ENCODE measurements around the gene CPED1.
"Not testable (repeated sequence)": the region's sequence is repeated elsewhere in the genome, so short reads cannot be mapped to it uniquely, and the experiment has no call there.

The CPED1 gene

GRCh38 chr7:121182902-121183301 is 194.4 kb downstream of the CPED1 start:
- Histone ChIP-seq H3K36me3 (ENCODE audit: insufficient read depth, low read length) (no peaks in the 10 kb centered on the region), H3K4me1 (ENCODE audit: insufficient read depth, low read length) (no peaks in the 10 kb centered on the region), H3K4me3 (ENCODE audit: low read length) (no peak overlapping the region), H3K9me3 (ENCODE audit: low read length) (no peaks in the 10 kb centered on the region), H3K27me3 (ENCODE audit: insufficient read depth, low read length) (no peaks in the 10 kb centered on the region), H2AFZ (ENCODE audit: low read depth, low read length) (no peak overlapping the region)

GRCh38 chr7:121183883-121184282 is 195.4 kb downstream of the CPED1 start:
- not testable (repeated sequence) for H3K27me3 ChIP-seq (ENCODE audit: insufficient read depth, low read length); H3K36me3 ChIP-seq (ENCODE audit: insufficient read depth, low read length); H2AFZ ChIP-seq (ENCODE audit: low read depth, low read length); H3K9me3 ChIP-seq (ENCODE audit: low read length); H3K4me1 ChIP-seq (ENCODE audit: insufficient read depth, low read length); H3K4me3 ChIP-seq (ENCODE audit: low read length)

- Histone ChIP-seq H3K4me3 (ENCODE audit: low read length) (no peak overlapping the region), H2AFZ (ENCODE audit: low read depth, low read length) (no peak overlapping the region), H3K36me3 (ENCODE audit: insufficient read depth, low read length) (no peaks in the 10 kb centered on the region), H3K4me1 (ENCODE audit: insufficient read depth, low read length) (no peaks in the 10 kb centered on the region), H3K27me3 (ENCODE audit: insufficient read depth, low read length) (no peaks in the 10 kb centered on the region), H3K9me3 (ENCODE audit: low read length) (no peaks in the 10 kb centered on the region)
Observed at GRCh38 chr7:121186746-121187145, 198.2 kb downstream of the CPED1 start.

- Histone ChIP-seq H3K36me3 (ENCODE audit: insufficient read depth, low read length) (no peaks in the 10 kb centered on the region), H2AFZ (ENCODE audit: low read depth, low read length) (no peak overlapping the region), H3K27me3 (ENCODE audit: insufficient read depth, low read length) (no peaks in the 10 kb centered on the region), H3K4me3 (ENCODE audit: low read length) (no peak overlapping the region), H3K4me1 (ENCODE audit: insufficient read depth, low read length) (no peaks in the 10 kb centered on the region), H3K9me3 (ENCODE audit: low read length) (no peaks in the 10 kb centered on the region)
Observed at GRCh38 chr7:121187222-121187621, 198.7 kb downstream of the CPED1 start.

GRCh38 chr7:121187676-121188075 is 199.2 kb downstream of the CPED1 start:
- no peaks in the 10 kb centered on the region for H3K4me1 ChIP-seq (ENCODE audit: insufficient read depth, low read length)
- H3K9me3 ChIP-seq (ENCODE audit: low read length) = no peaks in the 10 kb centered on the region
- H2AFZ ChIP-seq (ENCODE audit: low read depth, low read length) = no peak overlapping the region
- H3K27me3 ChIP-seq (ENCODE audit: insufficient read depth, low read length) = no peaks in the 10 kb centered on the region
- no peak overlapping the region for H3K4me3 ChIP-seq (ENCODE audit: low read length)
- H3K36me3 ChIP-seq (ENCODE audit: insufficient read depth, low read length) = no peaks in the 10 kb centered on the region

- Histone ChIP-seq H3K4me1 (ENCODE audit: insufficient read depth, low read length) (no peaks in the 10 kb centered on the region), H3K36me3 (ENCODE audit: insufficient read depth, low read length) (no peaks in the 10 kb centered on the region), H2AFZ (ENCODE audit: low read depth, low read length) (no peak overlapping the region), H3K27me3 (ENCODE audit: insufficient read depth, low read length) (no peaks in the 10 kb centered on the region), H3K4me3 (ENCODE audit: low read length) (no peak overlapping the region), H3K9me3 (ENCODE audit: low read length) (no peaks in the 10 kb centered on the region)
Observed at GRCh38 chr7:121192834-121193233, 204.3 kb downstream of the CPED1 start.

GRCh38 chr7:121195010-121195409 is 206.5 kb downstream of the CPED1 start:
- H3K27me3 ChIP-seq (ENCODE audit: insufficient read depth, low read length) = no peaks in the 10 kb centered on the region
- H3K36me3 ChIP-seq (ENCODE audit: insufficient read depth, low read length) = no peaks in the 10 kb centered on the region
- no peak overlapping the region for H2AFZ ChIP-seq (ENCODE audit: low read depth, low read length)
- no peaks in the 10 kb centered on the region for H3K9me3 ChIP-seq (ENCODE audit: low read length)
- no peak overlapping the region for H3K4me3 ChIP-seq (ENCODE audit: low read length)
- H3K4me1 ChIP-seq (ENCODE audit: insufficient read depth, low read length) = no peaks in the 10 kb centered on the region

GRCh38 chr7:121195874-121196273 is 207.4 kb downstream of the CPED1 start:
- no peaks in the 10 kb centered on the region for H3K36me3 ChIP-seq (ENCODE audit: insufficient read depth, low read length)
- no peak overlapping the region for H3K4me3 ChIP-seq (ENCODE audit: low read length)
- no peaks in the 10 kb centered on the region for H3K9me3 ChIP-seq (ENCODE audit: low read length)
- H3K4me1 ChIP-seq (ENCODE audit: insufficient read depth, low read length) = no peaks in the 10 kb centered on the region
- no peak overlapping the region for H2AFZ ChIP-seq (ENCODE audit: low read depth, low read length)
- H3K27me3 ChIP-seq (ENCODE audit: insufficient read depth, low read length) = no peaks in the 10 kb centered on the region

GRCh38 chr7:121196286-121196685 is 207.8 kb downstream of the CPED1 start:
- Histone ChIP-seq H3K27me3 (ENCODE audit: insufficient read depth, low read length) (no peaks in the 10 kb centered on the region), H3K9me3 (ENCODE audit: low read length) (no peaks in the 10 kb centered on the region), H3K36me3 (ENCODE audit: insufficient read depth, low read length) (no peaks in the 10 kb centered on the region), H3K4me3 (ENCODE audit: low read length) (no peak overlapping the region), H2AFZ (ENCODE audit: low read depth, low read length) (no peak overlapping the region), H3K4me1 (ENCODE audit: insufficient read depth, low read length) (no peaks in the 10 kb centered on the region)

GRCh38 chr7:121197455-121197854 is 208.9 kb downstream of the CPED1 start:
- H2AFZ ChIP-seq (ENCODE audit: low read depth, low read length) = no peak overlapping the region
- H3K9me3 ChIP-seq (ENCODE audit: low read length) = no peaks in the 10 kb centered on the region
- no peaks in the 10 kb centered on the region for H3K36me3 ChIP-seq (ENCODE audit: insufficient read depth, low read length)
- H3K27me3 ChIP-seq (ENCODE audit: insufficient read depth, low read length) = no peaks in the 10 kb centered on the region
- H3K4me3 ChIP-seq (ENCODE audit: low read length) = no peak overlapping the region
- no peaks in the 10 kb centered on the region for H3K4me1 ChIP-seq (ENCODE audit: insufficient read depth, low read length)

GRCh38 chr7:121198502-121198901 is 210.0 kb downstream of the CPED1 start:
- Histone ChIP-seq H2AFZ (ENCODE audit: low read depth, low read length) (no peak overlapping the region), H3K27me3 (ENCODE audit: insufficient read depth, low read length) (no peaks in the 10 kb centered on the region), H3K4me3 (ENCODE audit: low read length) (no peak overlapping the region), H3K4me1 (ENCODE audit: insufficient read depth, low read length) (no peaks in the 10 kb centered on the region), H3K36me3 (ENCODE audit: insufficient read depth, low read length) (no peaks in the 10 kb centered on the region), H3K9me3 (ENCODE audit: low read length) (no peaks in the 10 kb centered on the region)

- Histone ChIP-seq H3K27me3 (ENCODE audit: insufficient read depth, low read length) (no peaks in the 10 kb centered on the region), H3K36me3 (ENCODE audit: insufficient read depth, low read length) (no peaks in the 10 kb centered on the region), H3K4me1 (ENCODE audit: insufficient read depth, low read length) (no peaks in the 10 kb centered on the region), H3K4me3 (ENCODE audit: low read length) (no peak overlapping the region), H2AFZ (ENCODE audit: low read depth, low read length) (no peak overlapping the region), H3K9me3 (ENCODE audit: low read length) (no peaks in the 10 kb centered on the region)
Observed at GRCh38 chr7:121202125-121202524, 213.6 kb downstream of the CPED1 start.

GRCh38 chr7:121202834-121203233 is 214.3 kb downstream of the CPED1 start:
- no peak overlapping the region for H2AFZ ChIP-seq (ENCODE audit: low read depth, low read length)
- no peaks in the 10 kb centered on the region for H3K27me3 ChIP-seq (ENCODE audit: insufficient read depth, low read length)
- no peaks in the 10 kb centered on the region for H3K4me1 ChIP-seq (ENCODE audit: insufficient read depth, low read length)
- H3K9me3 ChIP-seq (ENCODE audit: low read length) = no peaks in the 10 kb centered on the region
- H3K4me3 ChIP-seq (ENCODE audit: low read length) = no peak overlapping the region
- no peaks in the 10 kb centered on the region for H3K36me3 ChIP-seq (ENCODE audit: insufficient read depth, low read length)

GRCh38 chr7:121204537-121204936 is 216.0 kb downstream of the CPED1 start:
- Histone ChIP-seq H3K4me1 (ENCODE audit: insufficient read depth, low read length) (no peaks in the 10 kb centered on the region), H2AFZ (ENCODE audit: low read depth, low read length) (no peak overlapping the region), H3K9me3 (ENCODE audit: low read length) (no peaks in the 10 kb centered on the region), H3K4me3 (ENCODE audit: low read length) (no peak overlapping the region), H3K27me3 (ENCODE audit: insufficient read depth, low read length) (no peaks in the 10 kb centered on the region), H3K36me3 (ENCODE audit: insufficient read depth, low read length) (no peaks in the 10 kb centered on the region)

Measured in neuron (in vitro differentiated cells).